ENCODE measurements around the gene VSIG8.

Gene VSIG8

GRCh38 chr1:159879136-159879535 lies 16.7 kb upstream of the VSIG8 start:
- no peak overlapping the region for H3K4me3 ChIP-seq (ENCODE audit: control insufficient read depth, low read depth, low read length)
- no peak for TF ChIP-seq CTCF (IDR thresholded peaks at IDR 0.05; ENCODE audit: control insufficient read depth, insufficient read depth, low read depth, low read length, missing control alignments)
- DNase-seq (ENCODE audit: low read depth): no peak

- no peak for DNase-seq (ENCODE audit: low read depth)
- H3K4me3 ChIP-seq (ENCODE audit: control insufficient read depth, low read depth, low read length): no peak overlapping the region
- TF ChIP-seq CTCF (IDR thresholded peaks at IDR 0.05; ENCODE audit: control insufficient read depth, insufficient read depth, low read depth, low read length, missing control alignments): no peak
Measured at GRCh38 chr1:159877695-159878444, 15.4 kb upstream of the VSIG8 start.

- no peak for TF ChIP-seq CTCF (IDR thresholded peaks at IDR 0.05; ENCODE audit: control insufficient read depth, insufficient read depth, low read depth, low read length, missing control alignments)
- H3K4me3 ChIP-seq (ENCODE audit: control insufficient read depth, low read depth, low read length): no peak overlapping the region
- DNase-seq (ENCODE audit: low read depth): no peak
Measured at GRCh38 chr1:159873530-159874143, 11.2 kb upstream of the VSIG8 start.

- no peak for DNase-seq (ENCODE audit: low read depth)
- TF ChIP-seq CTCF (IDR thresholded peaks at IDR 0.05; ENCODE audit: control insufficient read depth, insufficient read depth, low read depth, low read length, missing control alignments): no peak
- no peak overlapping the region for H3K4me3 ChIP-seq (ENCODE audit: control insufficient read depth, low read depth, low read length)
Measured at GRCh38 chr1:159872891-159873290, 10.4 kb upstream of the VSIG8 start.

- no peak for TF ChIP-seq CTCF (IDR thresholded peaks at IDR 0.05; ENCODE audit: control insufficient read depth, insufficient read depth, low read depth, low read length, missing control alignments)
- H3K4me3 ChIP-seq (ENCODE audit: control insufficient read depth, low read depth, low read length): no peak overlapping the region
- DNase-seq (ENCODE audit: low read depth): no peak
Measured at GRCh38 chr1:159870704-159871103, 8.2 kb upstream of the VSIG8 start.

- TF ChIP-seq CTCF (IDR thresholded peaks at IDR 0.05; ENCODE audit: control insufficient read depth, insufficient read depth, low read depth, low read length, missing control alignments): no peak
- no peak overlapping the region for H3K4me3 ChIP-seq (ENCODE audit: control insufficient read depth, low read depth, low read length)
- DNase-seq (ENCODE audit: low read depth): no peak
Measured at GRCh38 chr1:159869607-159870006, 7.2 kb upstream of the VSIG8 start.

Measured in AG09309 (cell line).